ENCODE measurements around the gene MICALL2. TPM values are rescaled to one million over a fixed set of nuclear protein-coding genes. Genes with fewer than 3 reads are reported as not detected.

MICALL2 gene
- total RNA-seq, 1 experiment from 2014 or later, result 15.7 TPM

- ChIA-PET CTCF (interaction anchor here (0.8 to 6.3 kb wide), 5 partner anchors 11 to 91 kb away, joined by 3 to 28 read pairs (median 3); no protein-coding TSS in a partner anchor), POLR2A (no interaction called here)
- DNase-seq (ENCODE audit: low spot score), result no peak
- Mint-ChIP-seq H3K27me3 (ENCODE audit: low read depth) (no peaks in the 10 kb centered on the region), H3K9me3 (no peaks in the 10 kb centered on the region), H3K4me3 (peak overlapping the region; percentile 41), H3K4me1 (peaks cover 16% of the 10 kb centered on the region), H3K36me3 (no peaks in the 10 kb centered on the region), H3K27ac (no peak overlapping the region)
- TF ChIP-seq ZNF423 (CRISPR knock-in tag; IDR thresholded peaks at IDR 0.05), result peak; percentile 62; the same call in 1 of the 2 replicates
- TF ChIP-seq IRF1 (CRISPR knock-in tag; IDR thresholded peaks at IDR 0.05), result no peak
- no peak for TF ChIP-seq NFYB (CRISPR knock-in tag; conservative IDR thresholded peaks at IDR 0.05; ENCODE audit: low read depth)
- no peak for TF ChIP-seq MYBL2 (CRISPR knock-in tag; IDR thresholded peaks at IDR 0.05)
- peak; percentile 81 for TF ChIP-seq ZNF121 (CRISPR knock-in tag; IDR thresholded peaks at IDR 0.05)
- no peak for ATAC-seq
Measured at GRCh38 chr7:1459920-1460820, 900 bp upstream of the MICALL2 start.

- CTCF ChIA-PET, result interaction anchor here (5.6 to 6.3 kb wide), 2 partner anchors 15 to 26 kb away, joined by 23 to 28 read pairs; no protein-coding TSS in a partner anchor
- H3K27me3 Mint-ChIP-seq (ENCODE audit: low read depth), result no peaks in the 10 kb centered on the region
- H3K36me3 Mint-ChIP-seq, result no peaks in the 10 kb centered on the region
- peaks cover 16% of the 10 kb centered on the region for H3K4me1 Mint-ChIP-seq
- peak; percentile 96 for ATAC-seq
- no peaks in the 10 kb centered on the region for H3K9me3 Mint-ChIP-seq
- no peak overlapping the region; the same call in 1 of the 2 replicates for H3K4me3 Mint-ChIP-seq
- POLR2A ChIA-PET, result no interaction called here
- DNase-seq (ENCODE audit: low spot score), result peak; percentile 100
- H3K27ac Mint-ChIP-seq, result no peak overlapping the region
- TF ChIP-seq ATF3 (CRISPR knock-in tag; conservative IDR thresholded peaks at IDR 0.05) (no peak), PRDM15 (CRISPR knock-in tag; IDR thresholded peaks at IDR 0.05) (peak; percentile 89), NFYB (CRISPR knock-in tag; conservative IDR thresholded peaks at IDR 0.05; ENCODE audit: low read depth) (0 out of 2 replicates have a peak, but pooled peaks have one; percentile 29), JUN (CRISPR knock-in tag; IDR thresholded peaks at IDR 0.05) (no peak), ZNF512 (CRISPR knock-in tag; IDR thresholded peaks at IDR 0.05; ENCODE audit: borderline replicate concordance) (no peak), JAZF1 (CRISPR knock-in tag; IDR thresholded peaks at IDR 0.05) (no peak), ZNF423 (CRISPR knock-in tag; IDR thresholded peaks at IDR 0.05) (no peak), IRF2 (CRISPR knock-in tag; IDR thresholded peaks at IDR 0.05; ENCODE audit: borderline replicate concordance, low read depth) (no peak), SP1 (CRISPR knock-in tag; conservative IDR thresholded peaks at IDR 0.05) (peak; percentile 84), ZNF671 (CRISPR knock-in tag; IDR thresholded peaks at IDR 0.05) (no peak), GABPB1 (CRISPR knock-in tag; IDR thresholded peaks at IDR 0.05) (no peak), KAT7 (CRISPR knock-in tag; IDR thresholded peaks at IDR 0.05; ENCODE audit: borderline replicate concordance) (no peak), ZNF416 (CRISPR knock-in tag; IDR thresholded peaks at IDR 0.05) (no peak), AFF4 (CRISPR knock-in tag; IDR thresholded peaks at IDR 0.05; ENCODE audit: borderline replicate concordance) (no peak), ZBTB21 (CRISPR knock-in tag; IDR thresholded peaks at IDR 0.05; ENCODE audit: borderline replicate concordance) (no peak), CDX4 (CRISPR knock-in tag; IDR thresholded peaks at IDR 0.05; ENCODE audit: borderline replicate concordance) (no peak), CBFB (CRISPR knock-in tag; IDR thresholded peaks at IDR 0.05; ENCODE audit: low read depth) (no peak), ELF4 (CRISPR knock-in tag; IDR thresholded peaks at IDR 0.05; ENCODE audit: low read depth) (no peak), TP53 (CRISPR knock-in tag; IDR thresholded peaks at IDR 0.05) (no peak), FOXJ3 (CRISPR knock-in tag; IDR thresholded peaks at IDR 0.05; ENCODE audit: borderline replicate concordance) (no peak)
Measured at GRCh38 chr7:1459512-1459892, 232 bp upstream of the MICALL2 start.
